ENCODE data around the gene BTN3A1. TPM values are rescaled to one million over a fixed set of nuclear protein-coding genes. Genes with fewer than 3 reads are reported as not detected.
"Not testable (repeated sequence)": the region's sequence is repeated elsewhere in the genome, so short reads cannot be mapped to it uniquely, and the experiment has no call there.

BTN3A1 gene
- total RNA-seq, 2 experiments from 2014 or later = 13.3 to 15.1 TPM

DNA sequence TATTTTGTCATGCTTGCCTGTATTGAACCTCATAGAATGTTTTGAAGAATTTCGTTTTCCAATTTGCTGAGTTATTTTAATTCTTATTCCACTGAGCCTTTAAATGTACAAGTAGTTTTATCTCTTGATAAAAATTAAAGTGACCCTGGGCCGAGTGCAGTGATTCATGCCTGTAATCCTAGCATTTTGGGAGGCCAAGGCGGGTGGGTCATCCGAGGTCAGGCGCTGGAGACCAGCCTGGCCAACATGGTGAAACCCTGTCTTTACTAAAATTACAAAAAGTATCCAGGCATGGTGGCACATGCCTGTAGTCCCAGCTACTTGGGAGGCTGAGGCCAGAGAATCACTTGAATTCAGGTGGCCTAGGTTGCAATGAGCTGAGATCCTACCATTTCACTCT lies 59.3 kb downstream of the BTN3A1 start:
- POLR2A ChIA-PET, CTCF ChIA-PET: not testable (repeated sequence)

DNA sequence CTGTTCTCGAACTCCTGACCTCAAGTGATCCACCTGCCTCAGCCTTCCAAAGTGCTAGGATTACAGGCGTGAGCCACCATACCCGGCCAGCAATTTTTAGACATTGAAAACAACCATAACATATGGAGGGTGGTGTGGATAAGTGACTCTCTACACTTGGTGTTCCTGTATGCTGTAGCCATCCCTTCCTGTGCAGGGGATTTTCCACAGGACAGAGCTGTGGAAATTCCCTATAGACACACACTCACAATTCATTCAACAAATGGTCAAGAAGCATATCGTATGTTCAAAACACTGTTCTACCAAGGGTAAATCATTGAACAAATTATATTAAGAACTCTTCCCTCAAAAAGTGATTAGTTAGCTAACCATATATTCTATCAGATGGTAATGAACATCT lies 61.9 kb downstream of the BTN3A1 start:
- ChIA-PET POLR2A (no interaction called here), CTCF (interaction anchor here (1.5 kb wide), 1 partner anchor 18 kb away, joined by 4 read pairs; no protein-coding TSS in a partner anchor)

DNA sequence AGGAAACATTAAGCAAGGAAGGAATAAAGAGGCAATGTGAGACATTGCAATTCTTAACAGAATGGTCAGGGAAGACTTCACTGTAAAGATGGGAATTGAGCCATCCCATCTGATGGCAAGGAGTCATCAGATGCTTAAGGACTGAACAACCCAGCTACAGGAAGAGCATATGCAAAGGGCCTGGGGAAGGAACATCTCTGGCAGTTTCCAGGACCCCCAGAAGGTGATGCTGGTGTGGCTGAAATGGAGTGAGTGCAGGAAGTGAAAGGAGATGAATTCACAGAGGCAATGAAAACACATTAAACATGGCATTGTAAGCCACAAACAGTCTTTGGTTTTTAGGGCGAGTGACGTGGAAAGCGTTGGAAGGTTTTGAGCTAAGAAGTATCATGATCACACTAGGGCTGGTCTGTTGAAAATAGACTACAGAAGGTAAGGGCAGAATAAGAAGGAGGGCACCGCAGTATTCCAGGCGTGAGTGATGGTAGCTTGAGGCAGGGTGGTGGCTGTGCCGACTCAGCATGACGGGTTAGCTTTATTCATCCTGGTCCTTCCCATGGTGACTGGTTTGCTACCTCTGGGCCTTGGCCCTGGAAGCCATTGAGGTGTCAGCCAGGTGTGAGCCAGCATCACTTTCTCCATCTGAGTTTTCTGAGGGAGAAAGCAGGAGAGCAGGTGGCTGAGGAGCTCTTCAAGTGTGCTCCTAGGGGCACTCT lies 62.5 kb downstream of the BTN3A1 start:
- CTCF ChIA-PET = interaction anchor here (1.5 kb wide), 1 partner anchor 19 kb away, joined by 4 read pairs; no protein-coding TSS in a partner anchor

More for the DNA sequence above, 62.5 kb downstream of the BTN3A1 start:
- POLR2A ChIA-PET = no interaction called here

Other genes with a start within 250 kb of the BTN3A1 start
- 10 to 100 TPM; 21.8 to 24.5 TPM for gene BTN3A2, start 37.1 kb upstream of the BTN3A1 start, total RNA-seq
- gene BTN2A2, start 19.2 kb upstream of the BTN3A1 start, total RNA-seq = 10 to 100 TPM; 11.4 to 15.0 TPM
- 10 to 100 TPM; 18.1 to 19.0 TPM for gene BTN3A3, start 38.2 kb downstream of the BTN3A1 start, total RNA-seq
- gene BTN2A1, start 55.7 kb downstream of the BTN3A1 start, total RNA-seq = 10 to 100 TPM; 21.9 to 22.7 TPM
- under 1 TPM in 1 of 2 experiments, not detected in 1; 0.08 TPM for gene BTN1A1, start 98.0 kb downstream of the BTN3A1 start, total RNA-seq
- 10 to 100 TPM; 81.5 to 85.0 TPM for gene HMGN4, start 136.1 kb downstream of the BTN3A1 start, total RNA-seq
- gene ABT1, start 194.7 kb downstream of the BTN3A1 start, total RNA-seq = 10 to 100 TPM; 38.7 to 39.7 TPM

Data from activated CD8-positive, alpha-beta memory T cell treated with anti-CD3 and anti-CD28 coated beads for 36 hours (primary cell).